NCI-H1436 (cell line): Measurements from ENCODE around the gene CCDC134.

Source experiments
- DNase-seq: peaks from one replicate; lab custom pipeline; 2025; lab: John Stamatoyannopoulos, UW

The CCDC134 gene

GRCh38 chr22:41800348-41801146, at the start of gene CCDC134:
Gene CCDC134 (plus strand): TSS chr22:41800679. CDS start chr22:41808891, 8,212 bp downstream.
- DNase-seq, result peak; percentile 67

GRCh38 chr22:41752011-41752970, 48.2 kb upstream of the CCDC134 start:
- DNase-seq, result no peak

DNA sequence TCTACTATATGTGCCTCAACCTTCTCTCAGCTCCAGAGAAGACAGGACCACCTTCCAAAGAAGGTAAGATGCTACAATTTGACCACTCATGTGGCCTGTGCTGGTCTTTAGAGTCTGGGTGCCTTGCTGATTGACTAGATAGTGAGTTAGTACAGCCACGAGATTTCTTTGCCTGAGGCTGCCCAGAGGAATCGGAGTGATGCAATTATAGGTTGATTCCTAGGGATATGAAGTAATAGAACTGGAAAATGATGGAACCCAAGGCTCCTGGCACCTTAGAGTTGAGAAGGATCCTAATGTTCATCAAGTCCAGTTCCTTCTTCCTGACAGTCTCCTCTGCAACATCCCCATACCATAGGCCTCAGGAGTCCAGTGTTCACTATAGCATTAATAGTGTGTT, 46.5 kb upstream of the CCDC134 start:
- DNase-seq, result no peak

DNA sequence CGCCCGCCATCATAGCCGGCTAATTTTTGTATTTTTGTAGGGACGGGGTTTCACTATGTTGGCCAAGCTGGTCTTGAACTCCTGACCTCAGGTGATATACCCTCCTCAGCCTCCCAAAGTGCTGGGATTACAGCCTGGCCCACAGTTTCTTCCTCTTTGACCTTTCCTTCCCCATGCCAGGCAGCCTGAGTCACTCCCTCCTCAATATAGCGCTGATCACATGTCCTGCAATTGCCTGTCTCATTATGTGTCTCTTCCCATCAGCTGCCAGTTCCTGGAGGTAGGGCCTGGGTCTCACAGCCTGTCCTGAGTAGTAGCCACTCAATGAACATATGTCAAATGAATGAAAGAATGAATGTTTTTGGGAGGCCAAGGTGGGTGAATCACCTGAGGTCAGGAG, 43.0 kb upstream of the CCDC134 start:
- no peak for DNase-seq

DNA sequence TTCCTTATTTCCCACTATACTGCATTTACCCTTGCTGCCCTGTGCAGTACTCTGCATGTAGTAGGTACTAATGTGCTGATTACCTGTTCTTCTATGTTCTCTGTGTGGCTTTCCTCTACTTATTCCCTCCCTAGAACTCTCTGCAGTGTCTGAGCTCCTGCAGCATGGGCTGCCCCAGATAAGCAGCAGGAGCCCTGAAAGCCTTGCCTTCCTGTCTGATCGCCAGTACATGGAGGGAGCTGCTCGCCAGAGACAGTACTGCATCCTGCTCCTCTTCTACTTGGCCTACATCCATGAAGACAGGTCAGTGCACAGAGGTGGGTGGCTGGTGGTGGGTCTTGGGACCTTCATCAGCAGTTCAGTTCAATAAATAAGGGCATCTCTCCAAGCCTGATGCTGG, 42.2 kb upstream of the CCDC134 start:
- DNase-seq, result no peak

DNA sequence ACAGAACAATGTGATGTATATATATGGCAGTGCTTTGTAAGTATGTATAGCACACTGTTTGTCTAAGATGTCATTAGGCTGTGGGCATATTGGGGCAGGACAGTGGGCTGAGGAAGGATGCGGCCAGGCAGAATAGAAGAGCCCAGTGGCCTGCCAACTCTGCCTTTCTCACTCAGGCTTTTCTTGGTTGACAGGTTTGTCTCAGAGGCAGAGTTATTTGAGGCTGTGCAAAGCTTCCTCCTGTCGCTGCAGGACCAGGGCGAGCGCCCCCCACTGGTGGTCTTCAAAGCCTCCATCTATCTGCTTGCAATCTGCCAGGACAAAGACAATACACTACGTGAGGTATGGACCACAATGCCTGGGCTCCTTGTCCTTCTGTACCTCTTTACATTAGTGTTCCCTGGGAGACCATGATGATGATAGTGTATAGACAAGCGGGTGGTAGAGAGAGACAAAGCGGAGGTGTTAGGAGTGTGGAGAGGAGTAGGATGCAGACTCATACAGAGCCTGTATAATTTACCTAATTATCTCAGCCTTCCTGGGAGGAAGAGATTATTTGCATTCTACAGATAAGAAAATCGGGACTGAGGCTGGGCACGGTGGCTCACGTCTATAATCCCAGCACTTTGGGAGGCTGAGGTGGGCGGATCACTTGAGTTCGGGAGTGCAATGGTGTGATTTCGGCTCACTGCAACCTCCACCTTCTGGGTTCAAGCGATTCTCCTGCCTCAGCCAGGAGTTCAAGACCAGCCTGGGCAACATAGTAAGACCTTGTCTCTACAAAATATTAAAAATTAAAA, 37.3 kb upstream of the CCDC134 start:
- peak; percentile 13 for DNase-seq

DNA sequence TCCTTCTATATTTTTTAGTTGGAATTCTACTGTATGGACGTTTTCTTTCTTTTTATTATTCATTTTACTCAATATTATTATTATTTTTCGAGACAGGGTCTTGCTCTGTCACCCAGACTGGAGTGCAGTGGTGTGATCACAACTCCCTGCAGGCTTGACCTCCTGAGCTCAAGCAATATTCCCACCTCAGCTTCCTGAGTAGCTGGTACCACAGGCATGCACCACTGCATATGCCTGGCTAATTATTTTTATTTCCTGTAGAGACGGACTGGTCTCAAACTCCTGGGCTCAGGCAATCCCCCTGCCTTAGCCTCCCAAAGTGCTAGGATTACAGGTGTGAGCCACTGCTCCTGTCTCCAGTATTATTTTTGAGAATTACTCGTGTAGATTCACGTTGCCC, 34.0 kb upstream of the CCDC134 start:
- DNase-seq, result no peak

GRCh38 chr22:41768430-41768829, 32.0 kb upstream of the CCDC134 start:
- DNase-seq, result no peak

GRCh38 chr22:41770715-41771468, 29.6 kb upstream of the CCDC134 start:
- DNase-seq, result no peak

DNA sequence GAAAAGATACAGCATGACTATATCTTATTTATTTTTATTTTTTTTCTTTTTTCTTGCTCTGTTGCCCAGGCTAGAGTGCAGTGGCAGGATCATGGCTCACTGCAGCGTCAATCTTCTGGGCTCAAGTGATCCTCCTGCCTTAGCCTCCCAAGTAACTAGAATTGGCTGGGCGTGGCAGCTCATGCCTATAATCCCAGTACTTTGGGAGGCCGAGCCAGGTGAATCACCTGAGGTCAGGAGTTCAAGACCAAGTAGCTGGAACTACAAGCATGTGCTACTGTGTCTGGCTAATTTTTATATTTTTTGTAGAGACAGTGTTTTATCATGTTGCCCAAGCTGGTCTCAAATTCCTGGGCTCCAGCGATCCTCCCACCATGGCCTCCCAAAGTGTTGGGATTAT, 28.3 kb upstream of the CCDC134 start:
- no peak for DNase-seq

- DNase-seq, result no peak
Observed at GRCh38 chr22:41772645-41773044, 27.8 kb upstream of the CCDC134 start.

DNA sequence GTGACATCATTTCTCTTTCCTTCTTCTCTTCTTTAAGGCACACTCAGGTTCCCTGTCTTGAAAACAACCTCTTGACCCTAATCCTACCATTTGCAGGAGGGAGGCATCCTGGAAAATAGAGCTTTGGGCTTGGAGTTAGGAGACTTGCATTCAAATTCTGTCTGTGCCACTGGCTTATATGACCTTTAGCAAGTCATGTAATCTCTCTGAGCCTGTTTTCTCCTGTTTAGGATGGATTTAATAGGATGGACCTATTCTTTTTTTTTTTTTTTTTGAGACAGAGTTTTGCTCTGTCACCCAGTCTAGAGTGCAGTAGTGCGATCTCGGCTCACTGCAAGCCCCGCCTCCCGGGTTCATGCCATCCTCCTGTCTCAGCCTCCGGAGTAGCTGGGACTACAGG, 25.1 kb upstream of the CCDC134 start:
- no peak for DNase-seq

DNA sequence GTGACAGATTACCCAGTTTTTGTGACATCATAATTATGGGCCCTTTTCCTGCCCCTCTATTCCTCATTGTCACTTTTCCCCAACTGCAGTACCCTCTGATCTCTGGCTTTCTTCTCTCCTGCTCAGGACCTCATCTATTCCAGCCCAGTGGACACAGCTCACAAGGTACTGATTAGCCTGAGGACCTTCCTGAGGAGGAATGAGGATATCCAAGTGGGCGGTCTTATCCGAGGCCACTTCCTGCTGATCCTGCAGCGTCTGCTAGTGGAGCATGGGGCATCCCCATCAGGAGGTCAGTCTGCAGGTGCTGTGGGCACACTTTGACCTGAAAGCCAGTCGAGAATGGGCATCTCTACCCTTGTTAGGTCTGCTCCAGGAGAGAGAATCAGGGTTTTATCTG, 24.5 kb upstream of the CCDC134 start:
- no peak for DNase-seq

DNA sequence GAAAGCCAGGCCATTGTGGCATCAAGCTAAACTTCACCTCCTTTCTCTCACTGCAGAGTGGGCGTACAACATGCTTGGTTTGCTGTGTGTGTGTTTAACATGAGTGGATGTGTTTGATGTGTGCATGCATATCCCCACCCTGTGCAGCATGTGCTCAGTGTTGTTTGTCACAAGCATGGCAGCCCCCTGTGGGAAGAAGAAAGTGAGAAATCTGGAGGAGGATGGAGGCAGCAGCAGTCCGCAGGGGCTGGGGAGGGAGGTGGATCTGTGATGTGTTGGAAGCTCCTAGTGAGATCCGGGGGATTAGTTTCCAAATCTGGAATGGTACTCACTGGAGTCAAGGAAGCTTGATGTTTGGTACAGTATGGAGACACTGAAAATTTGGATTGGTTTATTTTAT, 24.1 kb upstream of the CCDC134 start:
- DNase-seq, result no peak

DNA sequence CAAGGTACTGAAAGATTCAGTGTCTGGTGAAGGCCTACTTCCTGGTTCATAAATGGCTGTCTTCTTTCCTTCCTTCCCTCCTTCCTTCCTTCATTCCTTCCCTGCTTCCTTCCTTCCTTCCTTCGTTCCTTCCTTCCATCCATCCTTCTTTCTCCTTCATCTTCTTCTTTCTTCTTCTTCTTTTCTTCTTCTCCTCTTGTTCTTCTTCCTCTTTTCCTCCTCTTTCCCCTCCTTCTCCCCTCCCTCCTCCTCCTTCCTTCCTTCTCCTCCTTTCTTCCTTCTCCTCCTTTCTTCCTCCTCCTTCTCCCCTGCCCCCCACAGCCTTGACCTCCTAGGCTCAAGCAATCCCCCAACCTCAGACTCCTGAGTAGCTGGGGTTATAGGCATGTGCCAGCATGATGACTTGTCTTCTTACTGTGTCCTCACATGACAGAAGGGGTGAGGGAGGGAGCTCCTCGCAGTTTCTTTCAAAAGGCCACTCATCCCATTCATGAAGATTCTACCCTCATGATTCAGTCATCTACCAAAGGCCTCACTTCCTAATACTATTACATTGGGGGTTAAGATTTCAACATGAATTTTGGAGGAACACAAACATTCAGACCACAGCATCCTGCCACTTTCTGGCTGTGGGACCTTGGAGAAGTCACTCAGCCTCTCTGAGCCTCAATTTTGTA, 22.6 kb upstream of the CCDC134 start:
- no peak for DNase-seq

DNA sequence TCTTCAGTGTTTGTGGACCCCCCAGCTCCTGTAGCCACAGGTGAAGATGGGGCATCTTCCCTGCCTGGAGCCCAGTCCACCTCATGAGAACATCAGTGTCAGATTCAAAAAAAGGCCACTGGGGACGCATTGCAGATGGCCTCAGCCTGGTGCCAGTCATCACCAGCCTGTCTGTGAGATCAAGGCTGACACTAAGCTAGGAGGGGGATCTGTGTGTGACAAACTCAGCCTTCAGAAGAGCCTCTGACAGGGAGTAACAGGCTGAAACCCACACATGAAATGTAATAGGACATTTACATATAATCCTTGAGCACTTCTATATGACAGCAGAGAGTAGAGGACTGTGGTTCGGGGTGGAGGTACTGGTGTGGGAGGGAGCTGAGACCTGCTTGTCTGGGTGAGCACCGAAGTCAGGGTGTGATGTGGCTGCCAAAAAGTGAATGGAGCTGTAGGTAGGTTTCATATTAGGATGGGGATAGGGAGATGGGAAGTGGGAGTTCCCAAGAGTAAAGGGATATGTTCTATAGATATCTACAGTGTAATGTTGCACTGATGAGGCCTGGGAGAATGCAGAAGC, 20.5 kb upstream of the CCDC134 start:
- DNase-seq, result no peak

DNA sequence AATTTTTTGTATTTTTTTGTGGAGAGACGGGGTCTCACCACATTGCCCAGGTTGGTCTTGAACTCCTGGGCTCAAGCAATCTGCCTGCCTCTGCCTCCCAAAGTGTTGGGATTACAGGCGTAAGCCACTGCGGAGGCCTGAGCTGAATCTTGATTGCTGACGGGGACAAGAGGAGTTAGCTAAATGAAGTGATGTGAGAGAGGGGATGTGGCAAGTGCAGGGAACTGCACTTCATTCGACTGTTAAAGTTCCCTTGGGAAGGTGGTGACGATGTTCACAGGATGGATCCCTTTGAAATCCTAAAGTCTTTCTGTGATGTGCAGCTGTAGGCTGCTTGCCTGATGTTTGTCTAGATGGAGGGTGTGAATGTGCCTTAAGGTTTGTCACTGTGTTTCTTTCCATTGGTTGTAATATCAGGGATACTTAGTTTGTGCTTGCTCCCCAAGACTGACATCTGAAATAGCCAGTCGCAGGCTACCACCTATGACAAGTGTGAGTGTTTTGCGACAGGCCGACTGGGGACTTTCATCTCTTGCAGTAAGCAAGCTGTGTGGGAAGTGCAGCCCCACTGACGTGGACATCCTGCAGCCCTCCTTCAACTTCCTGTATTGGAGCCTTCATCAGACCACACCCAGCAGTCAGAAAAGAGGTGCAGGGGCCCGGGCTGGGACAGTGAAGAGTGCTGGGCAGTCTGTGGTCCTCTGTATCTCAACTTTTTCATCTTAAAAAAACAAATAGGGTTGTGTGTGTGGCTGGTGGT, 19.6 kb upstream of the CCDC134 start:
- peak; percentile 9 for DNase-seq

GRCh38 chr22:41781507-41781906, 19.0 kb upstream of the CCDC134 start:
- no peak for DNase-seq

DNA sequence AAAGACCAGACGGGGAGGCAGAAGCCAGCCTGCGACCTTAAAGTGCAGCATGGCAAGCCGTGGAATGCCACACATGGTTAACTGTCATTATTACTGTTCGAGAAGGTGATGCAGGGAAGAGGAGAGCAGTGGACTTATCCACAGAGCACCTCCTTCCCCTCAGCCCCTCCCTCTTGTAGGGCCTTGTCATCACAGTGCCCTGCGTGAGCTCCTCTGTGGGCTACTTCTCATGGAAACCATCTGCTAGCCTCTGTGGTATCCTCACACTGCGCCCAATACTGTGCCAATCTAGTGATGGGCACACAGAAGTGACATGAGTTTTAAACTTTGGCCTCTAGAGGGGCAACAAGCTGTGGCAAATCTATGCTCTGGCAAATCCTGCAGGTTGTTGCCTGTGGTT, 18.2 kb upstream of the CCDC134 start:
- DNase-seq, result no peak

DNA sequence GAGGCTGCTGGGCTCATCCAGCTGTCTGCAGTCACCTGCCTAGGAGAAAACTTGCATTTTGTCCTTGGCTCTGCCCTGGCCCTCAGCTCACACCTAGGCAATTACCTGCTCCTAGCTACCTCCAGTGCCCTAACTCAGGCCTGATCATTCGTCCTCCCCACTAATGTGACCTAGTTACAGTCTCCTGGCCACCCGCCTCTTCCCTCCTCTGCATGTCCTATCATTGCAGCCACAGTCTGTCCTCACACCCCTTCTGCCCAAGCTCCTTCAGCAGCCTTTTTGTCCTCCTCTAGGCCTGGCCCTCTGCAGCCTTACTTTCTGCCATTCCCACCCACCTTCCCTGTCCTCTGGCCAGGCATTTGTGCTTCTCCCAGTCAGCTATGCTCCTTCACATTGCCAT, 17.7 kb upstream of the CCDC134 start:
- no peak for DNase-seq
